CD4-positive, alpha-beta T cell treated with Interleukin-15 for 1 hour (primary cell): ENCODE results near the gene BCKDHB.

ENCODE experiments used
- DNase-seq: peaks from one replicate; pipeline ENCODE4 v3.0.0-alpha.2; 2020

Gene BCKDHB

GRCh38 chr6:80154160-80154559 lies 47.7 kb downstream of the BCKDHB start:
- no peak for DNase-seq

GRCh38 chr6:80156221-80156620 lies 49.8 kb downstream of the BCKDHB start:
- no peak for DNase-seq

- no peak for DNase-seq
Observed at GRCh38 chr6:80158478-80158989, 52.1 kb downstream of the BCKDHB start.

- DNase-seq = no peak
Observed at GRCh38 chr6:80161434-80161833, 55.0 kb downstream of the BCKDHB start.

GRCh38 chr6:80163754-80164187 lies 57.3 kb downstream of the BCKDHB start:
- no peak for DNase-seq

- no peak for DNase-seq
Observed at GRCh38 chr6:80165143-80165542, 58.7 kb downstream of the BCKDHB start.

GRCh38 chr6:80165819-80166218 lies 59.3 kb downstream of the BCKDHB start:
- no peak for DNase-seq

GRCh38 chr6:80170433-80170832 lies 64.0 kb downstream of the BCKDHB start:
- DNase-seq = no peak

- DNase-seq = no peak
Observed at GRCh38 chr6:80173411-80173810, 66.9 kb downstream of the BCKDHB start.

GRCh38 chr6:80174900-80175572 lies 68.6 kb downstream of the BCKDHB start:
- DNase-seq = no peak

- DNase-seq = no peak
Observed at GRCh38 chr6:80179695-80180094, 73.2 kb downstream of the BCKDHB start.

GRCh38 chr6:80181352-80182081 lies 75.0 kb downstream of the BCKDHB start:
- DNase-seq = no peak

- no peak for DNase-seq
Observed at GRCh38 chr6:80182308-80182707, 75.8 kb downstream of the BCKDHB start.

- no peak for DNase-seq
Observed at GRCh38 chr6:80183019-80183795, 76.7 kb downstream of the BCKDHB start.

GRCh38 chr6:80185492-80185891 lies 79.0 kb downstream of the BCKDHB start:
- DNase-seq = no peak

- DNase-seq = no peak
Observed at GRCh38 chr6:80186082-80186481, 79.6 kb downstream of the BCKDHB start.

- DNase-seq = no peak
Observed at GRCh38 chr6:80196906-80197305, 90.4 kb downstream of the BCKDHB start.

GRCh38 chr6:80197474-80197873 lies 91.0 kb downstream of the BCKDHB start:
- no peak for DNase-seq

GRCh38 chr6:80197986-80198385 lies 91.5 kb downstream of the BCKDHB start:
- no peak for DNase-seq

- DNase-seq = no peak
Observed at GRCh38 chr6:80203283-80203682, 96.8 kb downstream of the BCKDHB start.

- no peak for DNase-seq
Observed at GRCh38 chr6:80205404-80205803, 98.9 kb downstream of the BCKDHB start.

- DNase-seq = no peak
Observed at GRCh38 chr6:80206758-80207157, 100.3 kb downstream of the BCKDHB start.

- DNase-seq = no peak
Observed at GRCh38 chr6:80209430-80209829, 103.0 kb downstream of the BCKDHB start.

- no peak for DNase-seq
Observed at GRCh38 chr6:80210618-80211017, 104.1 kb downstream of the BCKDHB start.
